OCI-LY1 (cell line): ENCODE results near the gene RFPL1.

Experiments used
- H2AFZ ChIP-seq: fragments of 200-600 bp; sonication (generic), shearing (Covaris generic); 2 replicates; pipeline ENCODE4 v1.6.0; 2014; ENCODE audit warnings: antibody characterized with exemption, mild to moderate bottlenecking, low read length
- H3F3A ChIP-seq: fragments of 200-600 bp; sonication (generic), shearing (Covaris generic); 2 replicates; pipeline ENCODE4 v1.6.0; 2014; ENCODE audit warnings: mild to moderate bottlenecking, antibody characterized with exemption, low read length, moderate library complexity; ENCODE audit not compliant: insufficient read depth
- H3K27ac ChIP-seq: fragments of 200-600 bp; sonication (generic); 2 replicates; pipeline ENCODE4 v1.5.1; 2014; ENCODE audit warnings: low read length, mixed run types, mild to moderate bottlenecking, low read depth; ENCODE audit not compliant: poor library complexity, severe bottlenecking
- H3K27me3 ChIP-seq: fragments of 200-600 bp; sonication (generic); 2 replicates; pipeline ENCODE4 v1.6.0; 2014; ENCODE audit warnings: antibody characterized with exemption, mild to moderate bottlenecking, low read length, moderate library complexity; ENCODE audit not compliant: insufficient read depth
- H3K36me3 ChIP-seq: fragments of 200-600 bp; sonication (generic); 2 replicates; pipeline ENCODE4 v1.6.1; 2014; ENCODE audit warnings: mild to moderate bottlenecking, antibody characterized with exemption, low read length, moderate library complexity, mixed read lengths; ENCODE audit not compliant: insufficient read depth
- H3K4me1 ChIP-seq: fragments of 200-600 bp; sonication (generic); 2 replicates; pipeline ENCODE4 v1.5.1; 2014; ENCODE audit warnings: mild to moderate bottlenecking, low read length, moderate library complexity; ENCODE audit not compliant: insufficient read depth, severe bottlenecking
- H3K4me2 ChIP-seq: fragments of 200-600 bp; sonication (generic), shearing (Covaris generic); 2 replicates; pipeline ENCODE4 v1.6.1; 2014; ENCODE audit warnings: low read length
- H3K4me3 ChIP-seq: fragments of 200-600 bp; sonication (generic); 2 replicates; pipeline ENCODE4 v1.5.1; 2014; ENCODE audit warnings: low read length, low read depth, mild to moderate bottlenecking, mixed read lengths; ENCODE audit not compliant: poor library complexity, severe bottlenecking
- H3K79me2 ChIP-seq: fragments of 200-600 bp; shearing (Covaris generic); 2 replicates; pipeline ENCODE4 v1.6.1; 2016; ENCODE audit warnings: mixed run types, low read length, mixed read lengths; ENCODE audit not compliant: insufficient read depth
- H3K9ac ChIP-seq: fragments of 200-600 bp; sonication (generic), shearing (Covaris generic); 2 replicates; pipeline ENCODE4 v1.6.1; 2014; ENCODE audit warnings: mild to moderate bottlenecking, low read length, mixed read lengths
- H3K9me2 ChIP-seq: fragments of 200-600 bp; sonication (generic), shearing (Covaris generic); 2 replicates; pipeline ENCODE4 v1.6.1; 2014; ENCODE audit warnings: low read depth, mild to moderate bottlenecking, low read length, mixed read lengths
- H3K9me3 ChIP-seq: fragments of 200-600 bp; shearing (Covaris generic); 2 replicates; pipeline ENCODE4 v1.6.1; 2014; ENCODE audit warnings: low read length, mixed read lengths
- H4K20me1 ChIP-seq: fragments of 200-600 bp; sonication (generic), shearing (Covaris generic); 2 replicates; pipeline ENCODE4 v1.6.0; 2016; ENCODE audit warnings: mild to moderate bottlenecking, low read length; ENCODE audit not compliant: insufficient read depth
- EZH2 ChIP-seq: fragments of 200-600 bp; sonication (generic), shearing (Covaris generic); IDR thresholded peaks from 2 replicates; pipeline ENCODE4 v1.8.0; 2017; ENCODE audit warnings: borderline replicate concordance, mixed run types, mild to moderate bottlenecking, antibody characterized with exemption, low read length, moderate library complexity, mixed read lengths
- TF ChIP-seq, protein P1 (sequence below): fragments of 200-600 bp; sonication (generic), shearing (Covaris generic); IDR thresholded peaks from 2 replicates; pipeline ENCODE4 v1.5.1; 2017; ENCODE audit warnings: mild to moderate bottlenecking, antibody characterized with exemption, low read length, moderate library complexity, mixed read lengths

RFPL1 gene

DNA sequence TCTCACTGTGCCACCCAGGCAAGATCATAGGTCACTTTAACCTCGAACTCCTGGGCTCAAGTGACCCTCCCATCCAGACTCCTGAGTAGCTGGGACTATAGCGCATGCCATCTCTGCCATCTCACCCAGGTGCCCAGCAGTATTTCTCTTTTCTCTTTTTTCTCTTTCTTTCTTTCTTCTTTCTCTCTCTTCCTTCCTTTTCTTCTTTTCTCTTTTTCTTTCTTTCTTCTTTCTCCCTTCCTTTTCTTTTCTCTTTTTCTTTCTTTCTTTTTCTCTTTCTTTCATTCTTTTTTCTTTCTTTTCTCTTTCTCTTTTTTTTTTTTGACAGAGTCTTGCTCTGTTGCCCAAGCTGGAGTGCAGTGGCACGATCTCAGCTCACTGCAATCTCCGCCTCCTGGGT, 13.5 kb downstream of the RFPL1 start:
- no peak overlapping the region for H3K4me3 ChIP-seq
- H3K36me3 ChIP-seq: no peaks in the 10 kb centered on the region
- no peak overlapping the region for H3K27ac ChIP-seq
- H3K9ac ChIP-seq: no peak overlapping the region
- no peaks in the 10 kb centered on the region for H3K9me2 ChIP-seq
- no peaks in the 10 kb centered on the region for H3K4me1 ChIP-seq
- TF ChIP-seq, protein P1, sequence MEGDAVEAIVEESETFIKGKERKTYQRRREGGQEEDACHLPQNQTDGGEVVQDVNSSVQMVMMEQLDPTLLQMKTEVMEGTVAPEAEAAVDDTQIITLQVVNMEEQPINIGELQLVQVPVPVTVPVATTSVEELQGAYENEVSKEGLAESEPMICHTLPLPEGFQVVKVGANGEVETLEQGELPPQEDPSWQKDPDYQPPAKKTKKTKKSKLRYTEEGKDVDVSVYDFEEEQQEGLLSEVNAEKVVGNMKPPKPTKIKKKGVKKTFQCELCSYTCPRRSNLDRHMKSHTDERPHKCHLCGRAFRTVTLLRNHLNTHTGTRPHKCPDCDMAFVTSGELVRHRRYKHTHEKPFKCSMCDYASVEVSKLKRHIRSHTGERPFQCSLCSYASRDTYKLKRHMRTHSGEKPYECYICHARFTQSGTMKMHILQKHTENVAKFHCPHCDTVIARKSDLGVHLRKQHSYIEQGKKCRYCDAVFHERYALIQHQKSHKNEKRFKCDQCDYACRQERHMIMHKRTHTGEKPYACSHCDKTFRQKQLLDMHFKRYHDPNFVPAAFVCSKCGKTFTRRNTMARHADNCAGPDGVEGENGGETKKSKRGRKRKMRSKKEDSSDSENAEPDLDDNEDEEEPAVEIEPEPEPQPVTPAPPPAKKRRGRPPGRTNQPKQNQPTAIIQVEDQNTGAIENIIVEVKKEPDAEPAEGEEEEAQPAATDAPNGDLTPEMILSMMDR: no peak
- TF ChIP-seq EZH2: no peak
- no peak overlapping the region for H2AFZ ChIP-seq
- no peak overlapping the region for H3K4me2 ChIP-seq
- H3K27me3 ChIP-seq: 0 out of 2 replicates have a peak, but pooled peaks cover 6% of the 10 kb centered on the region
- no peaks in the 10 kb centered on the region for H3K9me3 ChIP-seq
- no peaks in the 10 kb centered on the region for H3F3A ChIP-seq
- H4K20me1 ChIP-seq: no peaks in the 10 kb centered on the region
- H3K79me2 ChIP-seq: no peaks in the 10 kb centered on the region

DNA sequence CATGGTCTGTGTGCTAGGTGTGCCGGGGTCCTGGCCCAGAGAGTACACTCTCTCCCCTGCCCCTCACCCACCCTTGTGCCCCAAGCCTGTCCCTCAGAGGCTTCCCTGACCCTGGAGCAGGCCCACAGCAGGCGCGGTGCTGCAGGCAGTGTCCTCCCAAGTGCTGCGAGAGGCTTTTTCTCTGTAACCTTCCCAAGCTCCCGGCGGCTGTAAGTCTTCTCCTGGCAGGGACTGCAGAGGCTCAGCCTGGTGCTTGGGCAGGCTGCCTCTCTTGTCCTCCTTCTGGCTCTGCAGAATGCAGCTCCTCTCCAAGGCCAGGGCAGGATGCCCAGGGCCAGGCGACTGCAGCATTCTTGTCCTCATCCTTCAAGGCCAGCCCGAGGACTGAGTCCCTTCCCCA, 15.9 kb downstream of the RFPL1 start:
- H3K27ac ChIP-seq: no peak overlapping the region
- H4K20me1 ChIP-seq: no peaks in the 10 kb centered on the region
- H3K9me3 ChIP-seq: no peaks in the 10 kb centered on the region
- H3K36me3 ChIP-seq: no peaks in the 10 kb centered on the region
- no peak overlapping the region for H3K4me2 ChIP-seq
- no peak overlapping the region for H2AFZ ChIP-seq
- H3K4me3 ChIP-seq: no peak overlapping the region
- TF ChIP-seq, protein P1: no peak
- no peak for TF ChIP-seq EZH2
- no peaks in the 10 kb centered on the region for H3K79me2 ChIP-seq
- no peaks in the 10 kb centered on the region for H3K9me2 ChIP-seq
- H3K27me3 ChIP-seq: no peaks in the 10 kb centered on the region
- H3K4me1 ChIP-seq: no peaks in the 10 kb centered on the region
- no peaks in the 10 kb centered on the region for H3F3A ChIP-seq
- no peak overlapping the region for H3K9ac ChIP-seq

DNA sequence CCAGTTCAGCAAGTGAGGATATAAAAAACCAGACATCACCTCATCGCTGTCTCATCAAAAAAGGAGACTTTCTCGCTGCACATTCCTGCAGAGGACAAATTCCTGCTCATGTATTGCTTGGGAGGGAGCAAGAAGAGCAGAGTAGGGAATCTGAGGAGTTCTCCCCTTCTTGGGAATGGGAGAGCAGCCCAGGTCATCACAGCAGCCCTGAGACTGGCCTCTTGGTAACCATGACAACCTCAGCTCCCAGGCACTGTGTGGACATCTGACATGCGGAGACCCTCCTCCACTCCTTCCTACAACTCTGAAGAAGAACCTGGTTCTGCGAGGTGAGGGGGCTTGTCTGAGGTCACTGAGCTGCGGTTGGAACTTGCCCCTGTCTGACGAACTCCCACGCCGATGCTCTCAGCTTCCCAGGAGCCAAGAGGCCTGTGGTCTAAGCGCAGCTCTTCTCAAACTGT, 17.9 kb downstream of the RFPL1 start:
- Histone ChIP-seq H3K4me1 (no peaks in the 10 kb centered on the region), H3K27me3 (no peaks in the 10 kb centered on the region), H3K36me3 (no peaks in the 10 kb centered on the region), H2AFZ (no peak overlapping the region), H3K79me2 (no peaks in the 10 kb centered on the region), H3F3A (no peaks in the 10 kb centered on the region), H4K20me1 (no peaks in the 10 kb centered on the region), H3K4me3 (no peak overlapping the region), H3K27ac (no peak overlapping the region), H3K9me3 (no peaks in the 10 kb centered on the region), H3K9ac (no peak overlapping the region), H3K4me2 (no peak overlapping the region), H3K9me2 (no peaks in the 10 kb centered on the region)
- TF ChIP-seq, protein P1: no peak
- TF ChIP-seq EZH2: no peak
